NCI-H2029 (cell line): ENCODE measurements around the gene UGT1A10.

Experiments
- DNase-seq: peaks from one replicate; lab custom pipeline; 2025; lab: John Stamatoyannopoulos, UW

The UGT1A10 gene

DNA sequence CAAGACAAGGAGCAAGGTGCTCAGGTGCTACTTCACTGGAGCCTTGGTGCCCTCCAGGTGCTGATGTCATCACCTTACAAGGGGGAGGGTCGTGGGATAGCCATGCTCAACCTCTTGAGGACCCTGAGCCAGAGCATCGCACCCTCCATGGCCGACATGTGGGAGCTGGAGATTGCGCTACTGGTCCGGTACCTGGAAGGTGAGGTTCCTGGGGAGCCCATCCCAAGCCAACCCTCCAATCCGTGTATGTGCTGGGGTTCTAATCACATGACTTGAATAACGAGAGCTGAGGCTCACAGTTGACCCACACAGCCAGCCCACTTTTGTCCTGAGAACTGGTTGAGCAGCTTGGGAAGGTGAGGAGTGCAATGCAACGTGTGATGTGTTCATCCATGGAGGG lies 167.7 kb downstream of the UGT1A10 start:
- DNase-seq = no peak

DNA sequence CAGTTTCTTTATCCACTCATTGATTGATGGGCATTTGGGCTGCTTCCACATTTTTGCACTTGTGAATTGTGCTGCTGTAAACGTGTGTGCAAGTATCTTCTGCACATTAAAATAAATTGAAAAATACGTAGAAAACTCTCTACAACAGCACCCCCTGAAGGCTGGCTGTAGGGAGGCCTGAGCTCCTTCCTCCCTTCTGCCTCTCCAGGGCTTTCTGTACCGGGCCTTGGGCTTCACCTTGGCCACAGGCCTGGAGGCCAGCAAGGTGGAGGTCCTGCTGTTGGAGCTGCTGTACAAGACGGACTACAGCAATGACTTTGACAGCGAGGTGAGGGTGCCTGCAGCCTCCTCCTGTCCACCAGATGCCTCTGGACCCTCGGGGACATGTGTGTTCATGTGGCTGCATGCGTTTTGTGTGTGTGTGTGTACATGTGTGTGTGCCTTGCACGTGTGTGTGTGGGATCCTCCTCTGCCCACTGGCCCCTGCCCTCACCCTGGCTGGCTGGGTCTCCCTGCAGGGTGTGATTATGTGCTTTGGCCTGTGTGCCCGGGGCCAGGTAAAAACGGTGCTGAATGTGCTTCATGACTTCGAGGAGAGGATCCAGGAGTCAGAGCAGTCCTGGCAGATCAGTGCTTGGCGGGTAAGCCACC lies 171.1 kb downstream of the UGT1A10 start:
- no peak for DNase-seq

- no peak for DNase-seq
Measured at GRCh38 chr2:233807966-233808935, 172.0 kb downstream of the UGT1A10 start.

- DNase-seq = no peak
Measured at GRCh38 chr2:233810385-233810784, 174.1 kb downstream of the UGT1A10 start.

DNA sequence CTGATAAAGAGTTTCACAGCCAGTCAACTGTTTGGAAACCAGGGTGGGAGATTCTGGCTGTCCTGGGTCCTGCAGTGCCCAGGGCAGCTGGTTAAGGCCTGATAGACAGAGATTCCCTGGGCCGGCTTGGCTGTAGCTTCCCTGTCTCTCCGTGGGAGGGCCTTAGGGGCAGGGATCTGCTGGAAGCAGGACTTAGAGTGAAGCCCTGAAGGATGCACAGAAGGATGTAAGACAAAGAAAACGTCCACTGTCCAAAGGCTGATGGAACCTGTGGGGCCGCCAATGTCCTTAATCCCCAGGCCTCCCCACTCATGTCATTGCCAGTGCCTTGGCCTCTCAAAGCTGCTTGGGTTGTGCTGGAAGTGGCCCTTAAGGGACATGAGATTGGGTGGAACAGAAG lies 174.8 kb downstream of the UGT1A10 start:
- DNase-seq = no peak

- DNase-seq = no peak
Measured at GRCh38 chr2:233811732-233812131, 175.5 kb downstream of the UGT1A10 start.

GRCh38 chr2:233813236-233814055 lies 177.2 kb downstream of the UGT1A10 start:
- no peak for DNase-seq

DNA sequence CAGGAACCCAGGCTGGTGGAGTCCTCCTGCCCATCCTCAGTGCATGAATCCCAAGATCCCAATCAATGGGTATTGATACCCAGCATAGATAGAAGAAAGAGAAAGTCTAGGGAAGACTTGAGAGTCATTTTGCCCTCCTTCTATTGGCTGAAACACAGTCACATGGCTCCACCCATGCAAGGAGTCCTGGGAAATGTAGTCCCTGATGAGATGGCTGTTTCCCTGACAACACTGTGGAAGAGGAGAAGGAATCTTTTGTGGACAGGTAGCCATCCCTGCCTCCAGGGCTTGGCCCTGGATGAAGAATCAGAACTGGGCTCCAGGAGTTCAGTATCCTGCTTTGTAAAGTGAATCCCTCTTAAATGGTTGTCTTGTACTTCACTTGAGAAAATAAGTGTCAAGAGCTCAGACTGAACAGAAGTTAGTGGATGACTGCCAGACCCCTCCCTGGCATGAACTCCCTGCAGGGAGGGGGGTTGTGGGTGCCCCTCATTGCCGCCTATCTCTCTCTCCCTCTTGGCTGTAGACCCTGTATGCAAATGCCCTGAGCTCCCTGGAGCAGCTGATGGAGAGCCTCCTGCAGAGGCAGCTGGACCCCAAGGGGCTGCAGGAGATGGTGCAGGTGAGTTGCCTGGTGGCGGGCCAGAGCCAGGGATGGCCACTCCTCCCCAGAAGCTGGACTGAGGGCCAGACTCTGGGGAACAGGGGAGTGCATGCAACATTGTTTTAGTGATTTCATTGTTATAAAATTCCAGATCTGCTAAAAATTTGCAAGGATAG lies 178.0 kb downstream of the UGT1A10 start:
- no peak for DNase-seq

DNA sequence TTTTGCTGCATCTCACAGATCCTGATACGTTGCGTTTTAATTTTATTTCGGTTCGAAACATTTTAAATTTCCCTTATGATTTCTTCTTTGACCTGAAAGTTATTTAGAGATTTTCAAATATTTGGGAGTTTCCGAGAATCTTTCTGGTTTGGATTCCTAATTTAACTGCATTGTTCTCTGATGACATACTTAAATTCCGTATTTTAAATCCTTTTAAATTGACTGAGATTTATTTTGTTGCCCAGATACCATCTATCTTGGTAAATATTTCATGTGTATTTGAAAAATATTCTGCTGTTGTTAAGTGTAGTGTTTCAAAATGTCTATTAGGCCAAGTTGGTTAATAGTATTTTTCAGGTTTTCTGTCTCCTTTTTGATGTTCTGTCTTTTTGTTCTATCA lies 179.6 kb downstream of the UGT1A10 start:
- no peak for DNase-seq

DNA sequence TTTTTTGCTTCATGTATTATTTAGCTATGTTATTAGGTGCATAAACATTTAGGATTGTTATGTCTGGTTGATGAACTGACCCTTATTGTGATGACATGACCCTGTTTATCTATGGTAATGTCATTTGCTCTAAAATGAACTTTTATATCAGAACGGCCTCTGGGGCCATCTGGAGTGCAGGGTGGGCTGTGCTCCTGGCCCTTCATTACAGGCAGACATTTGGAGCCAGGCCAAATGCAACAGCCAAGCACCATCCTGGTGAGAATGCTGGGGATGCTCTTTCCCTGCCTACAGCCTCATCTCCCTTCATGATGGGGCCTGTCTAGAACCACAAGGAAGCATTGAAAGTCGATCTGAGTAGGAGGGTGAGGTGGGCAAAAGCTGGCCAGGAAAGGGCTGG lies 180.1 kb downstream of the UGT1A10 start:
- DNase-seq = no peak

DNA sequence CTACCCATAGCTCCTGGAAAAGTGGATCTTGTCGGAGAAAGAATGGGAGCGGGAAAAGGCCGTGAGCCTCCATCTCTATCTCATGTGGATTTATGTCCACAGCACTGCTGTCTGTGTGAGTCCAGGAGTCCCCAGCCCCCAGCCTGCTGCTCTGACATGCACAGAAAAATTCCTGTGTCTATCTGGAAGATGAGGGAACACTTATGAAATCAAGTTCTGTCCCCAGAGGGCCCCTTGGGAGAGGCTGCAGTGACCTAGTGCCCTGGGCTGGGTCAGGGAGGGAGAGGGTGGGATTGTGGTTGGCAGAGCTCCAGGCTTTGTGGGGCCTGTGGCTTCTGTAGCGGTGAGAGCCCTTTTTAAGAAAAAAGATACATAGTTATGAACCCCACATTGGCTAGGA lies 180.5 kb downstream of the UGT1A10 start:
- DNase-seq = no peak

DNA sequence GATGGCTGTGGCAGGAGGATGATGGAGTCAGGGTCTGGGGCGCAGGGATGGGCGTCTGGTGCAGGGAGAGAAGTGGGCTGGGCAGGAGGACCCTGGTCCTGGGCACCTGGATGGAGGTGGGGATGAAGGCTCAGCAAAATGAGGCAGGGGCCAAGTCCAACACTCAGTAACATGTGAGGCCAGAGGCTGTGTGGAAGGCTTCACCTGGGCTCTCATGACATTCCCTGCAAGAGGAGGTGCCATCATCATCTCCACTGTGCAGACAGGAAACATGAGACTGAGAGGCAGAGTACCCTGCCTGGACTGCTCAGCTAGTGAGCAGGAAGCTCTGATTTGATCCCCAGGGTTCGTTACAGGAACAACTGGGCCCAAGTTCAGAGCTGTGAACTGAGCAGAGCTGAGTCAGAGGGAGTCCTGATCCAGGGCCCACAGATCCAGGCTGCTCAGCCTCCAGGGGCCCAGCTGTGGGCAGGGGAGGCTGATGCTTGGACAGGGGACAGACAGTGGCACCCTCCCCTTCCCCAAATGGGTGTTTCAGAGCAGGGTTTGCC lies 181.2 kb downstream of the UGT1A10 start:
- DNase-seq = no peak

DNA sequence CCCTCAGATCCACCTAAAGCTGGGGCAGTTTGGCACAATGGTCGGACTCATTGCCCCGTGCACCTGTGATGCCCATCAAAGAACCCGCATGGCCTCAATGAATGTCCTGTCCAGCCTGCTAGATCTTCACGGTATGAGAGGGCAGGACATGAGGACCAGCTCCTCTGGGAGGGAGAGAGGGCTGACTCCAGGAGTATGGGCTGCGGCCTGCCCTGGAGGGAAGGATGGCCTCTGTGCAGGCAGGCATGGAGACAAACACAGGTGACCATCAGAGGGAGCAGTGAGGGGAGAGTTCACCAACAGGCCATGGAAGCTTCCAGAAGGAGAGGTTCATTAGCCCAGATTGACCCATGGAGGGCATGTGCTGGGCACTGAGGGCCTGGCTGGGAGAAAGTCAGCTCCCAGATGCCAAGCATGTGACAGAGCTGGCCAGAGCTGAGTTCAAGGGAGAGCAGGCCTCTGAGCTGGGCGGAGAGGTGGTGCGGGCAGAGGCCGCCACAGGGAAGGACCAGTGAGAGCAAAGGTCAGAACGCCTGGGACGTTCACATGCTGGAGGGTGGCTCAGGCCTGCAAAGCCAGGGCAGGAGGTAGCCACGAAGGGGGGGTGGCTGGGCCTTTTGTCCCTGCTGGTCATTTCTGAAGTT lies 181.9 kb downstream of the UGT1A10 start:
- no peak for DNase-seq

GRCh38 chr2:233818639-233819621 lies 182.7 kb downstream of the UGT1A10 start:
- DNase-seq = no peak

DNA sequence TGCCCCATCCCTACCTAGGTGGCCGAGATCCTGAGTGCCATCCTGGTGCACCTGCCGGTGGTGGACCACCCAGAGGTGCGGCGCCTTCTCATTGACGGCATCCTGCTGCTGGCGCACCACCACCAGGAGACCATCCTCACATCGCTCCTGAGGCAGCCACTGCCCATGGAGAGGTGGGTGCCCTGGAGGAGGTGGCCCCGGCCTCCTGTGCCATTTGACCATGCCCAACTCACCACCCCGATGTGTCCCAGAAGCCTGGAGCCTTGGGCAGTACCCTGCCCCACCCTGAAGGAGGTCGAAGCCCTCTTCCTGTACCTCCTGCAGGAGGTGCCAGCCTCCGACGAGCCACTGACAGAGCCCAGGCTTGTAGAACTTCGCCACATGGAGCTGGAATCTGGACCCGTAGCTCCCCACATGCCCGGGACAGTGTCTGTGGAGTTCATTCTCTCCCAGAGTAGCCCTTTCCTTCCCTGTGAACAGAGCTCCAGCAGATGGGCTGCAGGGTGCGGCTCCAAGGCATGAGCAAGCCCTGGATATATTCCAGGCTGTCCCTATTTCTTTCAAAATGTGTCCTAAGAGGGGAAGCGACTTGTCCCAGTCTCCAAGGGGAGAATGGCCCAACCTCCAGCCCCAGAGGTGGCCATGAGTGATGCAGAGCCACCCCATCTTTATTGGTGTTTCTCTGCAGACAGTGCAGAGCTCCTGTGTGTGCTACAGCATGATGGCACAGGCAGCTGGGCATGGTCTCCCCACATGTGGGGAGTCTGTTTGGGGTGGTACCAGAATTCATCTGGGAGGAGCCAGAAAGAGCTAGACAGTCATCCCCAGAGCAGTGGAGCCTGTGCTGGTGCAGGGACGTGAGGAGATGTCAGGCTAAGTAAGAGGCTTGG lies 183.9 kb downstream of the UGT1A10 start:
- DNase-seq = no peak

DNA sequence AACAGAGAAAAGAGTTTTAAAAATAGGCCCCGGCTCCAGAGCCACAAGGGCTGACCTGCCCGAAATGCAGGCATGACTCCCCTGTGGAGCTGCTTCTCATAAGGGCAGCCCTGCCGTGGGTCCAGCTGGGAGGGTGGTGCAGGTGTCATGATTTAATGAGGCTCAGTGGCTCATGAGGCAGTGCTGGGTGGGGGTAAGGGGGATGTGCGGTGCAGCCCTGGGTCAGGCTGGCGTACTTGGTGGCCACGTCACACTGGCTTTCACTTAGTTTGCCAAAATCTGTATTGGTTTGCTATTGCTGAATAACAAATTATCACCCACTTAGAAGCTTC lies 184.5 kb downstream of the UGT1A10 start:
- no peak for DNase-seq

GRCh38 chr2:233821196-233821595 lies 184.9 kb downstream of the UGT1A10 start:
- no peak for DNase-seq

DNA sequence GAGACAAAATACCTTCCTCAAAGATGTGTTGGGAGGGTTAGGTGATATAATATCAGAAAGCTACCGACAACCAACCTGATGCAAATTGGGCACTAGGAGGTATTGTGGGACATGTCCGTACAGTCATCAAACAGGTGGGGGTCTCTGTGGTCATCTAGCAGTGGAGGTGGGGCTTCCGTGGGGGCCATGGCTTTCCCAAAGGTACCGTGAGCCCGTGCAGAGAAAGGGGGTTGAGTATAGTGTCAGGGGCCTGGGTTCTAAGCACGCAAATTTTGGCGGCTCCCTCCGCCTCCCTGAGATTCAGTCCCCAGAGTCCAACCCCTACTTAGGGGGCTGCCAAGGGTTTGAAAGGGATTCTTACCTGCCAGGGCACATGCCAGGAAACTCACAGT lies 185.5 kb downstream of the UGT1A10 start:
- DNase-seq = no peak
